WTC11 (cell line): ENCODE results near the gene ROMO1. TPM values are rescaled to one million over a fixed set of nuclear protein-coding genes. Genes with fewer than 3 reads are reported as not detected.

Experiments
- ATAC-seq: fragments of 200-7000 bp; cut with Tn5 transposase; 2 replicates; pipeline ENCODE4 v1.10.0; 2021; ENCODE audit warnings: mild to moderate bottlenecking, moderate library complexity
- Bru-seq: library from RNA; stranded (reverse); fragments of 400-500 nt; gene quantifications from one replicate; lab custom pipeline; 2021; lab: Mats Ljungman, UMichigan
- CTCF ChIA-PET: fragments of 300-600 bp; sonication (Branson Sonifier 250); formaldehyde crosslinking; loops from one replicate; lab custom pipeline; 2021; ENCODE audit warnings: antibody characterized with exemption; lab: Charles Lee
- POLR2A ChIA-PET: fragments of 350-600 bp; sonication (Branson Sonifier 250); formaldehyde crosslinking; loops from one replicate; lab custom pipeline; 2021; ENCODE audit warnings: antibody characterized with exemption; lab: Charles Lee
- DNase-seq: peaks from one replicate; pipeline ENCODE4 v3.0.0; 2021; ENCODE audit warnings: low spot score
- H3K27ac Mint-ChIP-seq: 2 replicates; pipeline ENCODE4 v1.8.0; 2021; ENCODE audit warnings: mixed read lengths
- H3K27me3 Mint-ChIP-seq: 2 replicates; pipeline ENCODE4 v1.8.0; 2021; ENCODE audit warnings: low read depth, mild to moderate bottlenecking, moderate library complexity, mixed read lengths
- H3K36me3 Mint-ChIP-seq: 2 replicates; pipeline ENCODE4 v1.8.0; 2021; ENCODE audit warnings: mixed read lengths
- H3K4me1 Mint-ChIP-seq: 2 replicates; pipeline ENCODE4 v1.8.0; 2022; ENCODE audit warnings: mixed read lengths
- H3K4me3 Mint-ChIP-seq: 2 replicates; pipeline ENCODE4 v1.8.0; 2021; ENCODE audit warnings: mild to moderate bottlenecking, moderate library complexity, mixed read lengths
- H3K9me3 Mint-ChIP-seq: 2 replicates; pipeline ENCODE4 v1.8.0; 2021; ENCODE audit warnings: mixed read lengths
- CREM ChIP-seq: sonication (generic); formaldehyde crosslinking; IDR thresholded peaks from 2 replicates; pipeline ENCODE4 v1.8.1; 2022; ENCODE audit warnings: mild to moderate bottlenecking, missing genetic modification reagents, moderate library complexity
- FOXJ3 ChIP-seq: sonication (generic); formaldehyde crosslinking; IDR thresholded peaks from 2 replicates; pipeline ENCODE4 v1.9.0; 2021; ENCODE audit warnings: missing genetic modification reagents, mild to moderate bottlenecking, borderline replicate concordance
- IRF2 ChIP-seq: sonication (generic); formaldehyde crosslinking; IDR thresholded peaks from 2 replicates; pipeline ENCODE4 v1.8.0; 2022; ENCODE audit warnings: low read depth, missing genetic modification reagents, borderline replicate concordance
- MXD4 ChIP-seq: fragments of 250-450 bp; sonication (Bioruptor Pico); IDR thresholded peaks from 2 replicates; pipeline ENCODE4 v1.8.0; 2021; ENCODE audit warnings: mild to moderate bottlenecking, moderate library complexity, borderline replicate concordance
- NFE2L1 ChIP-seq: sonication (generic); formaldehyde crosslinking; IDR thresholded peaks from 2 replicates; pipeline ENCODE4 v1.8.1; 2023; ENCODE audit warnings: missing genetic modification reagents
- NR3C1 ChIP-seq: sonication (generic); formaldehyde crosslinking; conservative IDR thresholded peaks from 2 replicates; pipeline ENCODE4 v1.8.1; 2023; ENCODE audit warnings: low read depth, mild to moderate bottlenecking, missing genetic modification reagents
- TCF7 ChIP-seq: sonication (generic); formaldehyde crosslinking; IDR thresholded peaks from 2 replicates; pipeline ENCODE4 v1.8.0; 2022; ENCODE audit warnings: mild to moderate bottlenecking, low read depth, missing genetic modification reagents, moderate library complexity
- ZNF121 ChIP-seq: sonication (generic); formaldehyde crosslinking; IDR thresholded peaks from 2 replicates; pipeline ENCODE4 v1.8.0; 2023; ENCODE audit warnings: missing genetic modification reagents
- ZNF138 ChIP-seq: sonication (generic); formaldehyde crosslinking; conservative IDR thresholded peaks from 2 replicates; pipeline ENCODE4 v1.8.1; 2022; ENCODE audit warnings: mild to moderate bottlenecking, moderate library complexity, missing genetic modification reagents
- ZNF232 ChIP-seq: sonication (generic); formaldehyde crosslinking; IDR thresholded peaks from 2 replicates; pipeline ENCODE4 v1.8.0; 2022; ENCODE audit warnings: mild to moderate bottlenecking, missing genetic modification reagents
- ZNF416 ChIP-seq: fragments of 250-450 bp; sonication (Bioruptor Pico); IDR thresholded peaks from 2 replicates; pipeline ENCODE4 v1.9.0; 2021; ENCODE audit warnings: mild to moderate bottlenecking, inconsistent platforms
- long read RNA-seq, 3 experiments: library from RNA in 1 of 3; library from capped mRNA in 1 of 3; library from polyadenylated mRNA in 1 of 3; unstranded in 2 of 3; stranded (forward) in 1 of 3; transcript quantifications; one replicate each; pipeline ENCODE4 v2.0.0, GENCODE V29; 2021
- total RNA-seq: library from RNA; stranded (reverse); gene quantifications from 3 replicates; pipeline ENCODE4 v1.2.3, GENCODE V29; 2021
- TF ChIP-seq, protein P1 (sequence below): sonication (generic); formaldehyde crosslinking; IDR thresholded peaks from 2 replicates; pipeline ENCODE4 v1.8.1; 2023; ENCODE audit warnings: mild to moderate bottlenecking, missing genetic modification reagents
- TF ChIP-seq, protein P2 (sequence below): sonication (generic); formaldehyde crosslinking; IDR thresholded peaks from 2 replicates; pipeline ENCODE4 v1.8.1; 2023; ENCODE audit warnings: mild to moderate bottlenecking, missing genetic modification reagents
- TF ChIP-seq, protein P3 (sequence below): fragments of 250-450 bp; sonication (Bioruptor Pico); IDR thresholded peaks from 2 replicates; pipeline ENCODE4 v1.9.0; 2021; ENCODE audit warnings: mild to moderate bottlenecking
- TF ChIP-seq, protein P4 (sequence below): sonication (generic); formaldehyde crosslinking; IDR thresholded peaks from 2 replicates; pipeline ENCODE4 v1.8.0; 2023; ENCODE audit warnings: missing genetic modification reagents
- TF ChIP-seq, protein P5 (sequence below): fragments of 250-450 bp; sonication (Bioruptor Pico); conservative IDR thresholded peaks from 2 replicates; pipeline ENCODE4 v1.9.0; 2021; ENCODE audit warnings: mild to moderate bottlenecking
- TF ChIP-seq, protein P6 (sequence below): sonication (generic); formaldehyde crosslinking; IDR thresholded peaks from 2 replicates; pipeline ENCODE4 v1.8.1; 2023; ENCODE audit warnings: mild to moderate bottlenecking, missing genetic modification reagents, moderate library complexity
- TF ChIP-seq, protein P7 (sequence below): fragments of 250-450 bp; sonication (Bioruptor Pico); IDR thresholded peaks from 2 replicates; pipeline ENCODE4 v1.9.0; 2021; ENCODE audit warnings: mild to moderate bottlenecking, borderline replicate concordance

The ROMO1 gene
- total RNA-seq: 213 to 249 TPM (median 245 TPM) in 3 replicates
- Bru-seq, nascent RNA: percentile 96 among the genes with signal in this experiment
- long read RNA-seq, experiment 1, transcript ROMO1-204 (3 exons, 498 nt): minor isoform, 37 of 122 reads
- long read RNA-seq, experiment 1, transcript ROMO1-203 (3 exons, 422 nt): major isoform, 60 of 122 reads
- long read RNA-seq, experiment 1, transcript ROMO1-201 (2 exons, 496 nt): minor isoform, 24 of 122 reads
- long read RNA-seq, experiment 1, partial matches to known transcripts: 0 of 122 reads
- long read RNA-seq, experiment 1, other reads (novel, unspliced or antisense): 0 of 122 reads
- long read RNA-seq, experiment 2, transcript ROMO1-201 (2 exons, 496 nt): minor isoform, 68 of 190 reads
- long read RNA-seq, experiment 2, transcript ROMO1-203 (3 exons, 422 nt): major isoform, 87 of 190 reads
- long read RNA-seq, experiment 2, transcript ROMO1-204 (3 exons, 498 nt): minor isoform, 31 of 190 reads
- long read RNA-seq, experiment 2, partial matches to known transcripts: 1 of 190 reads
- long read RNA-seq, experiment 2, other reads (novel, unspliced or antisense): 2 of 190 reads
- long read RNA-seq, experiment 3: 0 reads

DNA sequence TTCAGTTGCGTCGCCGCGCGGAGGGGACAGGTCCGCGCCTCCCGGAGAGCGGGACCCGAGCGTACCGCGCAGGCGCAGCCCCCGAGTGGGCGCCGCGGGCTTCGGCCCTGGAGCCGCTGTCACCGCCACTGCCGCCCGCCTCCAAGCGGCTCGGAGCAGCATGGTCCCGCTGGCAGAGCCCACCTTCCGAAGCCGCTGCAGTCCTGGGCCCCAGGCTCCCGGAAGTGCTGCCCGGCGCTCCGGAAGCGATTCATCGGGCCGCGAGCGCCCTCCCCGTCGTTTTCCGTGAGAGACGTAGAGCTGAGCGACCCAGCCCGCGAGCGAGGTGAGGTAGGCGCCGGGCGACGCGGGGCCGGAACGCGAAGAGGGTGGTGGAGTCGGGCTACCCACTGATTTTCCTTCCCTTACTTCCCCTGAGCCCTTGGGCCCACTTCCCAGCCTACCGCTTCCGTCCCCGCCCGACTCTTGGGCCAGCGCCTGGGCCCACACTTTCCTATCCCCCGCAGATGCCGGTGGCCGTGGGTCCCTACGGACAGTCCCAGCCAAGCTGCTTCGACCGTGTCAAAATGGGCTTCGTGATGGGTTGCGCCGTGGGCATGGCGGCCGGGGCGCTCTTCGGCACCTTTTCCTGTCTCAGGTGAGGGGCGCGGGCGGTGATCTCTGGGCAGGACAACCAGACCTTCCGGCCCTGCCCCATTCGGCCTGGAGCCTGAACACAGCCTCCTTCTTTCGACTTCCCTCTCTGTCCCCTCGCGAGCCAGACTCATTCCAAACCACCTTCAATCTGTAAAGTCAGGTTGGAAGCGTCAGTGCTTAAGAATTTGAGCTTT is at the start of gene ROMO1, which contains the start of gene NFS1:
TSS of gene ROMO1 (plus strand) at position 279 of the 830 bp plus-strand sequence. CDS start at position 507, 228 bp downstream.
TSS of gene NFS1 (minus strand) at position 226 of the 830 bp plus-strand sequence. CDS start at position 162, 64 bp downstream.
- ChIA-PET POLR2A (interaction anchor here (0.9 to 1.7 kb wide), 6 partner anchors 43 to 255 kb away, joined by 3 to 6 read pairs (median 4); partner anchors contain the start of genes ERGIC3, RBM39, SCAND1 and SPAG4), CTCF (interaction anchor here (0.6 to 1.5 kb wide), 4 partner anchors 20 to 874 kb away, joined by 3 to 5 read pairs (median 3); partner anchors contain the start of genes RBM39 and TGIF2)
- H3K36me3 Mint-ChIP-seq: peaks cover 27% of the 10 kb centered on the region
- peak; percentile 86 for ATAC-seq
- H3K4me1 Mint-ChIP-seq: peaks cover 19% of the 10 kb centered on the region
- peak within 1 kb of the TSS; percentile 96 for H3K27ac Mint-ChIP-seq
- H3K9me3 Mint-ChIP-seq: no peaks in the 10 kb centered on the region
- no peaks in the 10 kb centered on the region for H3K27me3 Mint-ChIP-seq
- peak; percentile 85 for DNase-seq
- peak within 1 kb of the TSS; percentile 93 for H3K4me3 Mint-ChIP-seq
- TF ChIP-seq, protein P1, sequence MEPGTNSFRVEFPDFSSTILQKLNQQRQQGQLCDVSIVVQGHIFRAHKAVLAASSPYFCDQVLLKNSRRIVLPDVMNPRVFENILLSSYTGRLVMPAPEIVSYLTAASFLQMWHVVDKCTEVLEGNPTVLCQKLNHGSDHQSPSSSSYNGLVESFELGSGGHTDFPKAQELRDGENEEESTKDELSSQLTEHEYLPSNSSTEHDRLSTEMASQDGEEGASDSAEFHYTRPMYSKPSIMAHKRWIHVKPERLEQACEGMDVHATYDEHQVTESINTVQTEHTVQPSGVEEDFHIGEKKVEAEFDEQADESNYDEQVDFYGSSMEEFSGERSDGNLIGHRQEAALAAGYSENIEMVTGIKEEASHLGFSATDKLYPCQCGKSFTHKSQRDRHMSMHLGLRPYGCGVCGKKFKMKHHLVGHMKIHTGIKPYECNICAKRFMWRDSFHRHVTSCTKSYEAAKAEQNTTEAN (CRISPR knock-in tag): peak; percentile 64; the same call in 1 of the 2 replicates
- no peak for TF ChIP-seq MXD4 (CRISPR knock-in tag)
- TF ChIP-seq, protein P2, sequence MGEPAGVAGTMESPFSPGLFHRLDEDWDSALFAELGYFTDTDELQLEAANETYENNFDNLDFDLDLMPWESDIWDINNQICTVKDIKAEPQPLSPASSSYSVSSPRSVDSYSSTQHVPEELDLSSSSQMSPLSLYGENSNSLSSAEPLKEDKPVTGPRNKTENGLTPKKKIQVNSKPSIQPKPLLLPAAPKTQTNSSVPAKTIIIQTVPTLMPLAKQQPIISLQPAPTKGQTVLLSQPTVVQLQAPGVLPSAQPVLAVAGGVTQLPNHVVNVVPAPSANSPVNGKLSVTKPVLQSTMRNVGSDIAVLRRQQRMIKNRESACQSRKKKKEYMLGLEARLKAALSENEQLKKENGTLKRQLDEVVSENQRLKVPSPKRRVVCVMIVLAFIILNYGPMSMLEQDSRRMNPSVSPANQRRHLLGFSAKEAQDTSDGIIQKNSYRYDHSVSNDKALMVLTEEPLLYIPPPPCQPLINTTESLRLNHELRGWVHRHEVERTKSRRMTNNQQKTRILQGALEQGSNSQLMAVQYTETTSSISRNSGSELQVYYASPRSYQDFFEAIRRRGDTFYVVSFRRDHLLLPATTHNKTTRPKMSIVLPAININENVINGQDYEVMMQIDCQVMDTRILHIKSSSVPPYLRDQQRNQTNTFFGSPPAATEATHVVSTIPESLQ (CRISPR knock-in tag): no peak
- TF ChIP-seq, protein P3, sequence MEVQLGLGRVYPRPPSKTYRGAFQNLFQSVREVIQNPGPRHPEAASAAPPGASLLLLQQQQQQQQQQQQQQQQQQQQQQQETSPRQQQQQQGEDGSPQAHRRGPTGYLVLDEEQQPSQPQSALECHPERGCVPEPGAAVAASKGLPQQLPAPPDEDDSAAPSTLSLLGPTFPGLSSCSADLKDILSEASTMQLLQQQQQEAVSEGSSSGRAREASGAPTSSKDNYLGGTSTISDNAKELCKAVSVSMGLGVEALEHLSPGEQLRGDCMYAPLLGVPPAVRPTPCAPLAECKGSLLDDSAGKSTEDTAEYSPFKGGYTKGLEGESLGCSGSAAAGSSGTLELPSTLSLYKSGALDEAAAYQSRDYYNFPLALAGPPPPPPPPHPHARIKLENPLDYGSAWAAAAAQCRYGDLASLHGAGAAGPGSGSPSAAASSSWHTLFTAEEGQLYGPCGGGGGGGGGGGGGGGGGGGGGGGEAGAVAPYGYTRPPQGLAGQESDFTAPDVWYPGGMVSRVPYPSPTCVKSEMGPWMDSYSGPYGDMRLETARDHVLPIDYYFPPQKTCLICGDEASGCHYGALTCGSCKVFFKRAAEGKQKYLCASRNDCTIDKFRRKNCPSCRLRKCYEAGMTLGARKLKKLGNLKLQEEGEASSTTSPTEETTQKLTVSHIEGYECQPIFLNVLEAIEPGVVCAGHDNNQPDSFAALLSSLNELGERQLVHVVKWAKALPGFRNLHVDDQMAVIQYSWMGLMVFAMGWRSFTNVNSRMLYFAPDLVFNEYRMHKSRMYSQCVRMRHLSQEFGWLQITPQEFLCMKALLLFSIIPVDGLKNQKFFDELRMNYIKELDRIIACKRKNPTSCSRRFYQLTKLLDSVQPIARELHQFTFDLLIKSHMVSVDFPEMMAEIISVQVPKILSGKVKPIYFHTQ: no peak
- TF ChIP-seq, protein P4, sequence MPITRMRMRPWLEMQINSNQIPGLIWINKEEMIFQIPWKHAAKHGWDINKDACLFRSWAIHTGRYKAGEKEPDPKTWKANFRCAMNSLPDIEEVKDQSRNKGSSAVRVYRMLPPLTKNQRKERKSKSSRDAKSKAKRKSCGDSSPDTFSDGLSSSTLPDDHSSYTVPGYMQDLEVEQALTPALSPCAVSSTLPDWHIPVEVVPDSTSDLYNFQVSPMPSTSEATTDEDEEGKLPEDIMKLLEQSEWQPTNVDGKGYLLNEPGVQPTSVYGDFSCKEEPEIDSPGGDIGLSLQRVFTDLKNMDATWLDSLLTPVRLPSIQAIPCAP: no peak
- peak; percentile 74; the same call in 1 of the 2 replicates for TF ChIP-seq NFE2L1 (CRISPR knock-in tag)
- TF ChIP-seq TCF7 (CRISPR knock-in tag): no peak
- peak; percentile 78; the same call in 1 of the 2 replicates for TF ChIP-seq ZNF232 (CRISPR knock-in tag)
- TF ChIP-seq, protein P5, sequence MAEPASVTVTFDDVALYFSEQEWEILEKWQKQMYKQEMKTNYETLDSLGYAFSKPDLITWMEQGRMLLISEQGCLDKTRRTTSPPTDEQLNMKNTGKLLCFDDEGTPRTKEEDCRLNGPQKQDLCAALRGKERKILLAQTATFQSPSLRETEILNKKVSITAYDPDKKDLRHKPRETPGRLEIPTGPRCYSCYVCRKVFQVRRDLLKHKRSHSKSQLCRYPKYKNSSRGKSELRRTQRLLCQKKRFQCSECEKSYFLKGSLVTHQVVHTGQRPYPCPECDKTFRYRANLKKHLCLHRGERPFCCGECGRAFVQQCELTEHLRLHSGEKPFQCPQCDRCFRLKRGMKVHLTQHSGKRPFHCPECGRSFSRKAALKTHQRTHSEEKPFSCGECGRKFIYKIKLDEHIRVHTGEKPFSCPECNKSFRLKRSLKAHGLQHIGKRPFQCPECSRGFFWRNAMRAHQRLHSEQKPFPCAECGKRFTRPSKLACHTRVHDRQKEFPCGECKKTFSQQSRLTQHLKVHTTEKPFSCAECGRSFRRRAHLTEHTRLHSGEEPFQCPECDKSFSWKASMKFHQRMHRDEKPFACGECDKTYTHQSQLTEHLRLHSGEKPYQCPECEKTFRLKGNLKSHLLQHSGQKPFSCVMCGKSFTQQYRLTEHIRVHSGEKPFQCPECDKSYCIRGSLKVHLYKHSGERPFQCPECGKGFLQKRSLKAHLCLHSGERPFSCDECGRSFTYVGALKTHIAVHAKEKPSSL (CRISPR knock-in tag): no peak
- TF ChIP-seq, protein P6, sequence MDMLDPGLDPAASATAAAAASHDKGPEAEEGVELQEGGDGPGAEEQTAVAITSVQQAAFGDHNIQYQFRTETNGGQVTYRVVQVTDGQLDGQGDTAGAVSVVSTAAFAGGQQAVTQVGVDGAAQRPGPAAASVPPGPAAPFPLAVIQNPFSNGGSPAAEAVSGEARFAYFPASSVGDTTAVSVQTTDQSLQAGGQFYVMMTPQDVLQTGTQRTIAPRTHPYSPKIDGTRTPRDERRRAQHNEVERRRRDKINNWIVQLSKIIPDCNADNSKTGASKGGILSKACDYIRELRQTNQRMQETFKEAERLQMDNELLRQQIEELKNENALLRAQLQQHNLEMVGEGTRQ: peak; percentile 53; the same call in 1 of the 2 replicates
- peak; percentile 82; the same call in 1 of the 2 replicates for TF ChIP-seq NR3C1 (CRISPR knock-in tag)
- TF ChIP-seq, protein P7, sequence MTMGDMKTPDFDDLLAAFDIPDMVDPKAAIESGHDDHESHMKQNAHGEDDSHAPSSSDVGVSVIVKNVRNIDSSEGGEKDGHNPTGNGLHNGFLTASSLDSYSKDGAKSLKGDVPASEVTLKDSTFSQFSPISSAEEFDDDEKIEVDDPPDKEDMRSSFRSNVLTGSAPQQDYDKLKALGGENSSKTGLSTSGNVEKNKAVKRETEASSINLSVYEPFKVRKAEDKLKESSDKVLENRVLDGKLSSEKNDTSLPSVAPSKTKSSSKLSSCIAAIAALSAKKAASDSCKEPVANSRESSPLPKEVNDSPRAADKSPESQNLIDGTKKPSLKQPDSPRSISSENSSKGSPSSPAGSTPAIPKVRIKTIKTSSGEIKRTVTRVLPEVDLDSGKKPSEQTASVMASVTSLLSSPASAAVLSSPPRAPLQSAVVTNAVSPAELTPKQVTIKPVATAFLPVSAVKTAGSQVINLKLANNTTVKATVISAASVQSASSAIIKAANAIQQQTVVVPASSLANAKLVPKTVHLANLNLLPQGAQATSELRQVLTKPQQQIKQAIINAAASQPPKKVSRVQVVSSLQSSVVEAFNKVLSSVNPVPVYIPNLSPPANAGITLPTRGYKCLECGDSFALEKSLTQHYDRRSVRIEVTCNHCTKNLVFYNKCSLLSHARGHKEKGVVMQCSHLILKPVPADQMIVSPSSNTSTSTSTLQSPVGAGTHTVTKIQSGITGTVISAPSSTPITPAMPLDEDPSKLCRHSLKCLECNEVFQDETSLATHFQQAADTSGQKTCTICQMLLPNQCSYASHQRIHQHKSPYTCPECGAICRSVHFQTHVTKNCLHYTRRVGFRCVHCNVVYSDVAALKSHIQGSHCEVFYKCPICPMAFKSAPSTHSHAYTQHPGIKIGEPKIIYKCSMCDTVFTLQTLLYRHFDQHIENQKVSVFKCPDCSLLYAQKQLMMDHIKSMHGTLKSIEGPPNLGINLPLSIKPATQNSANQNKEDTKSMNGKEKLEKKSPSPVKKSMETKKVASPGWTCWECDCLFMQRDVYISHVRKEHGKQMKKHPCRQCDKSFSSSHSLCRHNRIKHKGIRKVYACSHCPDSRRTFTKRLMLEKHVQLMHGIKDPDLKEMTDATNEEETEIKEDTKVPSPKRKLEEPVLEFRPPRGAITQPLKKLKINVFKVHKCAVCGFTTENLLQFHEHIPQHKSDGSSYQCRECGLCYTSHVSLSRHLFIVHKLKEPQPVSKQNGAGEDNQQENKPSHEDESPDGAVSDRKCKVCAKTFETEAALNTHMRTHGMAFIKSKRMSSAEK (CRISPR knock-in tag): no peak
- peak; percentile 87 for TF ChIP-seq CREM (CRISPR knock-in tag)
- no peak for TF ChIP-seq FOXJ3 (CRISPR knock-in tag)
- no peak for TF ChIP-seq ZNF121 (CRISPR knock-in tag)
- TF ChIP-seq ZNF138 (CRISPR knock-in tag): peak; percentile 89
- TF ChIP-seq IRF2: no peak
- no peak for TF ChIP-seq ZNF416 (CRISPR knock-in tag)
